Transverse colon (tissue), 4 donors: ENCODE measurements around the gene C2CD2L. TPM values are rescaled to one million over a fixed set of nuclear protein-coding genes. Genes with fewer than 3 reads are reported as not detected.

Experiments used
- DNase-seq: peaks from one replicate; pipeline ENCODE4 v3.0.0-alpha.2; 2019
- H3K27ac ChIP-seq, 4 donors: fragments of 200-600 bp; sonication (generic); 2 replicates each; pipeline ENCODE4 v1.5.1; 2016 to 2018; ENCODE audit warnings: inconsistent platforms in 4 of 4
- H3K27me3 ChIP-seq: fragments of 200-600 bp; sonication (generic); 2 replicates; pipeline ENCODE4 v1.5.1; 2017; ENCODE audit warnings: inconsistent platforms
- H3K36me3 ChIP-seq, 4 donors: fragments of 200-600 bp; sonication (generic); 2 replicates each; pipeline ENCODE4 v1.5.1; 2017 to 2019; ENCODE audit warnings: inconsistent platforms in 4 of 4
- H3K4me1 ChIP-seq, 4 donors: fragments of 200-600 bp; sonication (generic); 2 replicates each; pipeline ENCODE4 v1.5.1; 2017 to 2020; ENCODE audit warnings: inconsistent platforms in 4 of 4
- H3K4me3 ChIP-seq, 4 donors: fragments of 200-600 bp; sonication (generic); 1 replicate in 1 of 4; 2 replicates in 3 of 4; pipeline versions ENCODE4 v1.5.1 to v1.6.1; 2017 to 2019; ENCODE audit warnings: inconsistent platforms in 4 of 4
- H3K9me3 ChIP-seq, 2 donors: fragments of 200-600 bp; sonication (generic); 2 replicates each; pipeline ENCODE4 v1.5.1; 2017 to 2019; ENCODE audit warnings: inconsistent platforms in 2 of 2
- CTCF ChIP-seq, 5 experiments: fragments of 200-600 bp in 3 of 5; fragments of 450-650 bp in 2 of 5; sonication (generic) in 3 of 5; IDR thresholded peaks; 1 replicate in 2 of 5; 2 replicates in 3 of 5; pipeline ENCODE4 v1.5.1; 2016 to 2017; ENCODE audit warnings: antibody characterized with exemption in 5 of 5, inconsistent platforms in 3 of 5, mild to moderate bottlenecking in 2 of 5, moderate library complexity in 1 of 5
- EP300 ChIP-seq: sonication (generic); formaldehyde crosslinking; IDR thresholded peaks from one replicate; pipeline ENCODE4 v1.6.1; 2017; ENCODE audit warnings: antibody characterized with exemption, low read depth
- POLR2A ChIP-seq: fragments of 450-650 bp; IDR thresholded peaks from one replicate; pipeline ENCODE4 v1.6.1; 2016; ENCODE audit warnings: antibody characterized with exemption, mild to moderate bottlenecking, moderate library complexity
- POLR2AphosphoS5 ChIP-seq, 3 donors: sonication (generic); formaldehyde crosslinking; IDR thresholded peaks; one replicate each; pipeline ENCODE4 v1.6.1; 2016; ENCODE audit warnings: antibody characterized with exemption in 3 of 3
- WGBS, 2 donors: methylation state at CpG; one replicate each; pipeline ENCODE4 v1.1.5; 2018; ENCODE audit warnings: low coverage in 1 of 2; 5-methylcytosine and 5-hydroxymethylcytosine counted together
- in situ Hi-C, 4 donors: fragments of 200-750 bp; cut with MboI; loops; one replicate each; pipeline versions ENCODE4 v1.15.0 to v1.15.1; 2017; ENCODE audit warnings: low sequenced_read_pairs in 3 of 4, low pct_ligation_motif_present in 1 of 4, low pct_unique_long_range_greater_than_20kb in 1 of 4
- intact Hi-C: fragments of 100-400 bp; cut with DNase I; formaldehyde crosslinking; loops from one replicate; pipeline ENCODE4 v1.15.1; 2023; ENCODE audit warnings: low total_unique reads
- total RNA-seq, 4 donors: library from RNA; depleted of rRNA; stranded (reverse); fragments of >200 nt; gene quantifications; one replicate each; pipeline ENCODE4 v1.1.0, GENCODE V29; 2016

Gene C2CD2L
- total RNA-seq, 4 donors from 2014 or later = 11.5 to 56.9 (median 32.7) TPM

GRCh38 chr11:119107538-119108145 is 498 bp downstream of the C2CD2L start:
- peak; percentile 7 for TF ChIP-seq POLR2A
- TF ChIP-seq POLR2AphosphoS5 (IDR thresholded peaks at IDR 0.05) = no peak
- no peak for TF ChIP-seq EP300
- no peak for TF ChIP-seq CTCF (IDR thresholded peaks at IDR 0.05)
- H3K27ac ChIP-seq = peak overlapping the region; percentile 86 to 93 (median 90)
- intact Hi-C loops = no loop called here
- no peaks in the 10 kb centered on the region for H3K27me3 ChIP-seq
- no peaks in the 10 kb centered on the region for H3K9me3 ChIP-seq
- in situ Hi-C loops = no loop called here
- peaks cover 0 to 16% (median 0%) of the 10 kb centered on the region in 4 donors for H3K36me3 ChIP-seq
- DNase-seq = no peak
- H3K4me3 ChIP-seq = peak overlapping the region; percentile 69 to 99 (median 98)
- peaks cover 17 to 41% (median 27%) of the 10 kb centered on the region in 4 donors for H3K4me1 ChIP-seq
- 2% methylated on average over 16 of the region's 65 CpGs; no CpG with 5 or more reads in 1 of the 2 donors for WGBS, 2 donors

DNA sequence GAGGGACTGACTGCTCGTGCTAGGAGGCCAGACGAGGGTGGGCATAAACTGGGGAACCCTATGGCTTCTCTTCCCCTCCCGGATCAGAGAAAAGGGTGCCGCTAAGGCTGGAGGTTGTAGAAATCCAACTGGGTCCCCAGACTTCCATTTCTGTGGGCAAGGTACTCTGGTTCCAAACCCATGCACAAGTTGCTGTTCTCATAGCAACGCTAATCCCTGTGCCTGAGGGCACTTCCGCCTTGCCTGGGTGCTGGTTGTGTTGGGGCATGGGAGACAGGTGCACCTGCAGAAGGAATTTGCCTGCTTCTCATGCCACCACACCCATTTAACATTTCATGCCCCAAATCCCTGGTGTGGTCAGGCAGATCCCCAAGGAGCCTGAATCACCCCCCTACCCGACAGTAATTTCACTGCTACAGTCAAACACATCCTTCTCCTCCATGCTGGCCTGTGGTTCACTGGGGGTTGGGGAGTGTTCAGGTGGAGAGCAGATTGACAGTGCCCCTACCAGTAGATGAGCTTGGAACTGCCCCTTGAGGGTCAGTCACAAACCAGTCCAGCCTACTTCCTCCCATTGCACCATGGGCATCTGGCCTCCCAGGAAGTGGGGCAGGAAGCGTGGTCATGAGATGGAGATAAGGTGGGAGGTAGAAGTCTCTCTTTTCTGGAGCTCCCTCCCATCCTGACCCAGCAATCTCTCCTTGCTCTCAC is 1.2 kb downstream of the C2CD2L start:
- Histone ChIP-seq H3K4me3 (peak overlapping the region; percentile 69 to 99 (median 98)), H3K27me3 (no peaks in the 10 kb centered on the region), H3K9me3 (no peaks in the 10 kb centered on the region), H3K27ac (peak overlapping the region; percentile 86 to 93 (median 90)), H3K36me3 (peaks cover 0 to 16% (median 0%) of the 10 kb centered on the region in 4 donors), H3K4me1 (peaks cover 12 to 35% (median 21%) of the 10 kb centered on the region in 4 donors)
- 16 to 20% methylated on average over 1 to 7 of the region's 8 CpGs for WGBS, 2 donors
- DNase-seq = peak; percentile 64
- in situ Hi-C loops (no loop called here), intact Hi-C loops (no loop called here)
- TF ChIP-seq CTCF (IDR thresholded peaks at IDR 0.05) = no peak
- TF ChIP-seq EP300 = no peak
- TF ChIP-seq POLR2A = no peak
- no peak for TF ChIP-seq POLR2AphosphoS5 (IDR thresholded peaks at IDR 0.05)

DNA sequence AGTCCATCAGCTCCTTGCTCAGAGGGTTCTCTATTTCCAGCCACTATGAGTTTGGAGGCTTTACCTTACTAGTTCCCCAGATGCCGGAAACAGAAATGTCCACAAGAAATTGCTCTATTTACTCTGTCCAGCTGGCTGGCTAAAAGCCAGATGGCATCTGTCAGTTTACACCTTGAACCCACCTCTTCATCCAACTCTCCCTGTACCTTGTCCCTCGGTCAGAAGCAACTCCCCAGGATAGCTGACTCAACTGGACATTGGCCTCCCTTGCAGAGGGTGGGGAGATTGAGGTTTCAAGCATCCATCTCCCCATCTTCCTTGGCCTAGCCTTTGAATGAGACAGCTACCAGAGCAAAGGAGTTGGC is 1.7 kb downstream of the C2CD2L start:
- Histone ChIP-seq H3K27ac (peak overlapping the region in 3 of 4 donors; percentile 86 to 93 (median 90)), H3K9me3 (no peaks in the 10 kb centered on the region), H3K4me1 (peaks cover 11 to 29% (median 20%) of the 10 kb centered on the region in 4 donors), H3K27me3 (no peaks in the 10 kb centered on the region), H3K36me3 (peaks cover 0 to 16% (median 0%) of the 10 kb centered on the region in 4 donors), H3K4me3 (peak overlapping the region in 2 of 4 donors; percentile 98 to 99)
- intact Hi-C loops = no loop called here
- 55 to 75% methylated on average over 2 of the region's 2 CpGs for WGBS, 2 donors
- peak in 2 of 3 donors; percentile 24 to 44 for TF ChIP-seq POLR2AphosphoS5 (IDR thresholded peaks at IDR 0.05)
- TF ChIP-seq CTCF (IDR thresholded peaks at IDR 0.05) = no peak
- DNase-seq = peak; percentile 55
- in situ Hi-C loops = no loop called here

GRCh38 chr11:119109843-119110242 is 2.7 kb downstream of the C2CD2L start:
- DNase-seq = no peak
- peaks cover 0 to 22% (median 0%) of the 10 kb centered on the region in 4 donors for H3K36me3 ChIP-seq
- 92% methylated on average over 3 of the region's 3 CpGs; no CpG with 5 or more reads in 1 of the 2 donors for WGBS, 2 donors
- no peaks in the 10 kb centered on the region for H3K9me3 ChIP-seq
- H3K4me3 ChIP-seq = no peak overlapping the region
- H3K27me3 ChIP-seq = no peaks in the 10 kb centered on the region
- in situ Hi-C loops (no loop called here), intact Hi-C loops (no loop called here)
- peaks cover 11 to 29% (median 20%) of the 10 kb centered on the region in 4 donors for H3K4me1 ChIP-seq
- no peak overlapping the region for H3K27ac ChIP-seq
- TF ChIP-seq POLR2AphosphoS5 (IDR thresholded peaks at IDR 0.05) (no peak), CTCF (IDR thresholded peaks at IDR 0.05) (no peak), POLR2A (no peak), EP300 (no peak)
